HG02943 (cell line): ENCODE results near the gene ZNF662.

Experiments used
- ATAC-seq: cut with Tn5 transposase; IDR thresholded peaks from one replicate; pipeline ENCODE4 v1.9.1; 2021; ENCODE audit warnings: mild to moderate bottlenecking, low read depth, moderate library complexity; ENCODE audit not compliant: unreplicated experiment

ZNF662 gene

DNA sequence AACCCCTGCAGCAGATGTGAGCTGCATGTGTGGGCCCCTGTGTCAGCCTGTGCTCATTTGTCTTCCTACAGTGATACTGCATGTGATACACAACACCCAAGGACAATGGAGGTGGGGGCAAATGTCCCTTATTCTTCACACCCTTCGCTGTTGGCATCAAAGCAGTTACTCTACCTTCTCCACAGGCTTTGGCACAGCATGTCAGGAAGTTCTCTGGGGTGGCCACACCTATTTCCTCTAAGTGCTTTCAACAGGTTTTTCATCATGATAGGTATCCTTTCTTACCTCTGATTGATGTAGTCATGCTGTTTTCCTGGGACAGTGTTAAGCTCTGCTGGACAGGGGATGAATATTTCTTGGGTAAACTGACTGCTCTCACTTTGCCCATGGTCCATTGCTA lies 29.5 kb downstream of the ZNF662 start:
- ATAC-seq: no peak

DNA sequence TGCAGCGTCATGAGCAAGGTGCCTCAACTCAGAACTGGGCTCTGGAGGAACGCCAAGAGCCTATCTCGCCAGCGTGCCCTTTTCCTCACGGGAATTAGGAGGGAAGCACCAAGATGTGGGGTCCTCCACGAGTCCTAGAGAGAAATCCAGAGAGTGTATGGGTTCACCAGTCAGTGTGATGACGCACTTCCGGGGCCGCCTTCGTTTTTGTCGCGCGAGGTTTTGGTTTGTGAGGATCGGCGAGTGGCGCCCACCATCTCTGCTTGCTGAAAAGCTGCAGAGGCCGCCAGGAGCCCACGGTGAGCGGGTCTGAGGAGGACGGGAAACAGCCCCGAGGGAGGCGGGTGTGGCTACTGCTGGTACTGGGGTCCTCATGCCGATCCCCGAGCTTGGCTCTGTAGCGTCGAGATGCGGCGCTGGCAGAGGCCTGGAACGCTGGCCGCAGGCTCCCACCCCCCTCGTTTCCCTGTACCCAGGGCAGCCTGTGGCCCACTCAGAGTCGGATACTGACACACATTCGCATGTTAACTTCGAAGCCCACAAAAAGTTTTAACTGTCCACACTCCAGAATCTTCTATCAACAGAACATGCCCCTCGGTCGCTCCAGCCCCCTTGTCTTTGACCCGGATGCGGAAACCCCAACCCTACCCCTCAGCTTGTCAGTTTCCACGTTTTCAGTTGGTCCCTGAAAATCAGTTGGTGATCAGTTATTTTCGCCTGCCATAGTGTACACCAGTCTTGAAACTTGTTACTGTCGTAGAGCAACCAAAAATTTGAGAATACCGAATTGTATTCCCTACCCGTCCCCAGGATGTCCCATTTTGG lies 30.4 kb downstream of the ZNF662 start:
- no peak for ATAC-seq

DNA sequence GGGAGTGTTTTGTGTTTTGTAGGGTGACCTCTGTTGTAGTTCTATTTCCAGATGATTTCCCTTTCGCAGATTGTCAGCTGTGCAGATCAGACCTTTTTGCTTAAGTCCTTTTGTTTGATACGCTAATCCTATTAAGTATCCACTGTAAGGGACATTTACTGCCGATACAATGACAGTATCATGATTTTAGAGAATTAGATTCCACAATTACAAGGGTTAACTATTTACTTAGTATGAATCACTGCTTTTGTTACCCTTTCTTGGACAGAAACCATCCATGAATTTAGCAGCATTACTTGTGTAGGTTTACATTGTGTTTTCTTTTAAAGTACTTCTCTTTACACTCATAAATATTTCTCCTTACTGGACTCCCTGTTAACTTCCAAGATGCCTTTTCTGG lies 31.4 kb downstream of the ZNF662 start:
- no peak for ATAC-seq

DNA sequence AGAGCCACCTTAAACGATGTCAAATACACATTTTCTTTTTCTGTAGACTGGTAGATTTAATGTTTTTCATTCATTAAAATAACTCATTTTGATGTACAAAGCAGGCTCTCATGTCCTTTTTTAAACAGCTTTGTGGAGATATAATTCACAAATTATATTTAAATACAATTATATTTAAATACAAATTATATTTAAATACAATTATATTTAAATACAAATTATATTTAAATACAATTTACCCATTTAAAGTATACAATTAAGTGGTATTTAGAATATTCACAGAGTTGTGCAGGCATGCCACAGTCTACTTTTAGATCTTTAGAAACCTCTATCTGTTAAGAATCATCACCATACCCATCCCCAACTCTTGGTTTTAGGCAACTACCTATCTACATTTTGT lies 36.8 kb downstream of the ZNF662 start:
- no peak for ATAC-seq

DNA sequence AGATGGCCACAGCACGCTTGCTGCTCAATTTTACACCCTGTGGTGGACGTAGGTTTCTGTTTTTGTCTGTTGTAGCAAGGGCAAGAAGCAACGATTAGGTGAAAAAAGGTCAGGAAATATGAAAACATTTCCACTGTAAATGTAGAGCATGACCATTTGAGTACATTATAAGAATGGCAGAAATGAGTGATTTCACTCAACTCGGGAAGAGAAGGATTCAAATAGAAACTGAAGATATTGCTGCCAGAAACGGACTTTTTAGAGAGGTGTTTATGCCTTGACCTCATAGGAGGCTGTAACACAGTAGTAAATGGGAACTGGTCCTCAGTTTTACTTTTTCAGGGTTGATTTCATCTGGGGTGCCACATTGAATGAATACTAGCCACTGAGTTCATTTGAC lies 40.1 kb downstream of the ZNF662 start:
- no peak for ATAC-seq

DNA sequence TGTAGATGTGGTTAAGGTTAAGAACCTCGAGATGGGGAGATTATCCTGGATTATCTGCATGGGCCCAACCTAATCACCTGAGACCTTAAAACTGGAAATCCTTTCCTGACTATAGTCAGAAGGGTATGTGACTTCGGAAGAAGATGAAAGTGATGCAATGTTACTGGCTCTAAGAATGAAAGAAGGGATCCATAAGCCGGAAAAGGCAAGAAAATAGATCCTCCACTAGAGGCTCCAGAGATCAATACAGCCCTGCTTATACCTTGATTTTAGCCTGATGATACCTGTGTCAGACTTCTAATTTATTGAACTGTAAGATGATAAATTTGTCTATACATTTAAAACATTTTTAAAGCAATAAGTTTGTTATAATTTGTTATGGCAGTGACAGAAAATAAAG lies 51.6 kb downstream of the ZNF662 start:
- ATAC-seq: no peak

DNA sequence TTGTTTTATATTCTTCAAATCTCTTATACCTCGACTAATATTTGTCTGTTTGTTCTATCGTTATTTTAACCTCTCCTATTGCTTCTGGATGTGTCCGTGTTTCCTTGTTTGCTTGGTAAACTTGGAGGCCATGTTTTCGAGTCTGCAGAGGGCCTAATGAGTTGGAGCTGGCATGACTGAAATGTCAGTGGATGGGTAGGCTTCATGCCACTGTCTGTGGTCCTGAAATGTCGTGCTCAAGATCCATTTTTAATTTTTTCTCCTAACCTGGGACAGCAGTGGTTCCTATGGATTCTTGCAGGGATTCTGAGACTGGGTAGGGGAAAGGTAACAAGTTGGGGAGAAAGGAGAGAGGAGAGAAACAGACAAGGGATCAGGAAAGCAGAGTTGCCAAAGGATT lies 54.3 kb downstream of the ZNF662 start:
- ATAC-seq: no peak

DNA sequence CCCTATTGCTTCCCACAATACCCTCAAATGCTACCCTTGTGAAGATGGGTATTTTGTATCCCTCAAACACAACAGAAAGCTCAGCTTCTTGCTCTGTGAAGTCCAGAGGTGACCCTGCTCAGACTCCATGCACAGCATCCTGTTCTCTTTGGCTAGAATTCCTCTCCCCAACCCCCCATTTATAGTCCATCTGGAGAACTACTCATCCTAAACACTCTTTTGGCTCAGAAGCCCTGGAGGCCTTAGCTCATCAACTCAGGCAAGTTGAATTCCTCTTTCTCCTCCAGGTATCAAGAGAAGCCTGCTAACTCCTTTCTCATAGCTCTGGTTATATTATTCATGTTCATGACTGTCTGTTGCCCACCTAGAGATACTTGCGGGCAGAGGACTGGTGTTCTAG lies 54.8 kb downstream of the ZNF662 start:
- no peak for ATAC-seq

DNA sequence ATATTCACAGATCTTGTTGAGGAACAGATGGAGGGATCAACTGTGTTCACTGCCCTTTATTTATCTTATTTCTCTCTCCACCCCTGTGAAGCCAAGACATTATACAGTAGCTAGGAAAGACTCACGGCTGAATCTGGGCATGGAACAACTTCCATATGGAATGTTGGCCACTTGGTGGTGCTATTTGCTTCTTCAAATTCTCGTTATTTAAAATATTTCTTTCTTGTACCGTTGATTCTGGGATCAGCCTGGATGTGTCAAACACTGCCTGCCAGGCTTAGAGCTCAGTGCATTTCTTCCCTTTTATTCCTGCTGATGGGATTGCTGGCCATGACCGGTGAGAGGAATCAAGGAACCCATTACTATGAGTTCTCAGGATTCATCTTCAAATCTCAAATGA lies 55.7 kb downstream of the ZNF662 start:
- ATAC-seq: no peak

DNA sequence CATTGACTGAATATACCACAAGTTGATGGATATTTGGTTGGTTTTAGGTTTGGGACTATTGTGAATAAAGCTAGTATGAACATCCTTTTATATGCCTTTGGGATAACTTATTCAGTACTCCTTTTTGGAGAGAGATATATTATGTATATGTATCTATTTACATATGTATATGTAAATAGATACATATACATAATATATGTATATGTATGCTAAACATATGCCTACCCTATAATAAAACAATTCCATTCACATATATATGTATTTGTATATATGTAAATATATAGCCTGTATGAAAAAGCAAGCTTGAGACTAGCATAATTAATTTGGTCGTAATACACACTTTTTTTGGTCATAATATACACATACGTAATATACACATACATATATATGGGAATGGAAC lies 57.3 kb downstream of the ZNF662 start:
- no peak for ATAC-seq

DNA sequence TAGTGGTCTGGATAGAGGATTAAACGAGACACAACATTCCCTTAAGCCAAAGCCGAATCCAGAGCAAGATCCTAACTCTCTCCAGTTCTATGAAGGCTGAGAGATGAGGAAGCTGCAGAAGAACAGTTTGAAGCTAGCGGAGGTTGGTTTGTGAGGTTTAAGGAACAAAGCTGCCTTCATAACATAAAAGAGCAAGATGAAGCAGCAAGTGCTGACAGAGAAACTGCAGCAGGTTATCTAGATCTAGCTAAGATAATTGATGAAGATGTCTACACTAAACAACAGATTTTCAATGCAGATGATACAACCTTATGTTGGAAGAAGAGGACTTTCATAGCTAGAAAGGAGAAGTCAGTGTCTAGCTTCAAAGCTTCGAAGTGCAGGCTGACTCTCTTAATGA lies 58.3 kb downstream of the ZNF662 start:
- no peak for ATAC-seq
